ENCODE data around the gene SLC66A2.

- TF ChIP-seq CTCF (conservative IDR thresholded peaks at IDR 0.05; ENCODE audit: low read length), result no peak
- TF ChIP-seq EZH2phosphoT487 (IDR thresholded peaks at IDR 0.05; ENCODE audit: borderline replicate concordance), result no peak
Observed at GRCh38 chr18:79898952-79899608, 52.4 kb downstream of the SLC66A2 start.
